GM19328 (cell line): Measurements from ENCODE around the gene MELTF.
A peak's percentile ranks its signal among the peaks of the same experiment; 100 is the strongest.

Experiments used
- ATAC-seq: cut with Tn5 transposase; IDR thresholded peaks from one replicate; pipeline ENCODE4 v1.9.1; 2021; ENCODE audit warnings: mild to moderate bottlenecking, moderate library complexity; ENCODE audit not compliant: unreplicated experiment

MELTF gene

GRCh38 chr3:197010556-197011351 is 18.9 kb downstream of the MELTF start:
- ATAC-seq, result no peak

DNA sequence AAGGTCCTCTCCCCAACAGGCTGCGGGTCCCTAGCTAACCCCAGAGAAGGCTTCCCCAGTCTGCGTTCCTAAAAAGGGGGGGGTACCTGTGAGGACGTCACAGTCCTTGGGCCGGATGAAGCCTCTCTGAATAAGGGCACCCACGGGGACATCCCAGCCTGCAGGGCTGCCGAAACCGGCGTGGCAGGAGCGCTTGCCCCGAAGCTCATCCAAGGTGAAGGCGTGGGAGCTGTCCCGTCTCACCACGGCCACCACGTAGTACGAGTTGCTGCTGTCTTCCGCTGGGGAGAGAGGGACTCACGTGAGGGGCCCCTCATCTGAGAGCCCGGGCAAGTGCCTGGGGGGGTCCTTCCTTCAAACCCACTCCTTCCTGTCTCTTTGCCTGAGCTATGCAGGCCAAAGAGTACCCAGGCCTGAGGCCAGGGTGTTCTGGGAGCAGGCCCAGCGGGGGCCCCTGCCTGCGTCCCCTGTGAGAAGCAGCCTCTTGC is 20.0 kb downstream of the MELTF start:
- ATAC-seq, result no peak

DNA sequence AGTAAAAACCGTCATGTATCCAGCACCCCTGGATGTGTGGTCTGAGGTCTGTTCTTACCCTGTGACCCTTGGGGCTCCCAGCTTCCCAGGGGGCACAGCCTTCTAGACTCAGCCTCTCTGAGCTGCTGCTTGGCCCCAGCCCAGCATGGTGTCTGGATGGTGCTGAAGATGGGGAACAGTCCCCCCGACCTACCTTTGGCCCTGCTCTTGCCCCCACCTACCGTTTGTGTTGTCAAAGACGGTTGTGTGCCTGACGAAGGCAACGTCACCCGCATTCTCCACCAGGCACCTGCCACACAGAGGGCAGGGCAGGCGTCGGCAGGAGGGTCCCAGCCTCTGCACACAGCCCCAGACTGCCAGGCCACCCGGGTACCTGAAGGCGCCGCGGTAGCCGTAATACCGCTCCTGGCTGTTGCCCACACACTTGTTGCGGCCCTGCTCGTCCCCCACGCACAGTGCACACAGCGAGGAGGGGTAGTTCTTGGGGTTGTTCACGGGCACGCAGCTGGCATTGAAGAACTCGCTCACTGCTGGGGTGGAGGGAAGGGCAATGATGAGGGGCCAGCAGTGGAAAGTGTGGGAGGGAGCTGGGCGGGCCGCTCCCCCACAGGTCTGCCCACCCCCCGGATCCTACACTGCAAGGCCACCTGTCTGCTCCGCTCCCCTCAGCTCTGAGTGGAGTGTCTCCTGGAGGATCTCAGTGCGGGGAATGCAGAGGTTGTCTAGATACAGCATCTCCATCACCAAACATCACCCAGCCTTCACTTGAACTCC is 21.0 kb downstream of the MELTF start:
- no peak for ATAC-seq

GRCh38 chr3:197007953-197008352 is 21.7 kb downstream of the MELTF start:
- no peak for ATAC-seq

- ATAC-seq, result no peak
These were observed 22.2 kb downstream of the MELTF start for GRCh38 chr3:197007296-197007940.

- no peak for ATAC-seq
These were observed 22.8 kb downstream of the MELTF start for GRCh38 chr3:197006860-197007259.

DNA sequence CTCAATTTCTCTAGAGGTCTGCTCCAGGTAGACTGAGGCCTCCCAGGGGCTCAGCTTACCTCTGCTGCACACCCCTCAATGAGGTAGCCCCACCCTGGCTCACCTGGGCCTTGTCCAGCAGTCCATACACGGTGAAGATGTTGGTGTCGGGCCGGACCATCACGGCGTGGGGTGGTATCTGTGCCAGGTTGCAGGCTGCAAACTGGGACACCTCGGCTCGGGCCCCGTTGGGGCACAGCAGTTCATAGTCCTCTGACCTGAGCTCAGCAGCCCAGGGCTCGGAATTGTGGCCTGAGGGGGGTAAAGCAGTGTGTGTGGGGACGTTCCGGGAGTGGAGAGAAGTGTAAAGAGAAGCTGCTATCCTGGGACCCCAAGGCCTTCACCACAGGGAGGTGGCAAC is 23.2 kb downstream of the MELTF start:
- no peak for ATAC-seq

DNA sequence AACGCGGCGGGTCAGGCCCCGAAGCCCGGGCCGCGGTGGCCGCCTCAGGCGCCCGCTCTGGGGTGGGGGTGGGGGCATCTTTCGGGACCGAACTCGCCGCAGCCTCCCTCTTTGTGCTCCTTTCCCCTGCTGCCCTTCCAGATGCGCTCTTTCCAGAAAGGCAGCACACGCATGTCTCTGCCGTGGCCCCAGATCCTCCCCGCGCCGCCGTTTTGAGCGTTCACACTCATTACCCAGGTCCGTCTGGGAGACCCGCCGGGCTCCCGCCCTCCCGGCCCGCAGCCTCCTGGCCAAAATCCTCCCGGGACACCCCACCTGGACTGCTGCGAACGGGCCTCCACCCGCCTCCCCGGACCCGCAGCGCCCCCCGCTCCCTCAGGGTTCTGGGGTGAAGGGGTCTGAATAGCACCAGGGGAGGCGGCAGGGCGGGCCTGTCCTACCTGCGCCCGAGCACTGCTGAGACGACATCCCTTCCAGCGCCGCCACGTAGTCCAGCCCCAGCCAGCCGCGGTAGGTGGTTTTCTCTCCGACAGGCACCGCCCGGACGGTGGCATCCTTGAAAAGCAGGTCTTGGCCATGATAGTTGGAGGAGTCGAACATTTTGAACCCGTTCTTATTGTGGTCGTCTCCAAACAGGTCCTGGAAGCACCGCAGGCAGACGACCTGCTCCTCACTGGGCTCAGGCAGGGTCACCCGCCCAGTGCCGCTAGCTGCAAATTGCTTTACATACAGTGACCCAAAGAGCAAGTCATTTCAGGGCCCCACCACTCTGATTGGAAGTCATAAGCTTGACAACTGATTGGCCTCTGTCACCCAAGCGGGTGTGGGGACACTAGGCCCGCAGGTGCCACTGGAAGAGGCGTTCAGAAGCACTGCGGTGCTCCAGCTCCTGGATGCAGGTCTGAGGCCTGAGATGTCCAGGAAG is 25.9 kb downstream of the MELTF start:
- peak; percentile 3 for ATAC-seq

- peak; percentile 72 for ATAC-seq
These were observed 26.7 kb downstream of the MELTF start for GRCh38 chr3:197002701-197003454.

GRCh38 chr3:197001972-197002700 is 27.5 kb downstream of the MELTF start:
- no peak for ATAC-seq

GRCh38 chr3:197001106-197001971 is 28.3 kb downstream of the MELTF start:
- ATAC-seq, result no peak

GRCh38 chr3:197000211-197000610 is 29.4 kb downstream of the MELTF start:
- no peak for ATAC-seq

DNA sequence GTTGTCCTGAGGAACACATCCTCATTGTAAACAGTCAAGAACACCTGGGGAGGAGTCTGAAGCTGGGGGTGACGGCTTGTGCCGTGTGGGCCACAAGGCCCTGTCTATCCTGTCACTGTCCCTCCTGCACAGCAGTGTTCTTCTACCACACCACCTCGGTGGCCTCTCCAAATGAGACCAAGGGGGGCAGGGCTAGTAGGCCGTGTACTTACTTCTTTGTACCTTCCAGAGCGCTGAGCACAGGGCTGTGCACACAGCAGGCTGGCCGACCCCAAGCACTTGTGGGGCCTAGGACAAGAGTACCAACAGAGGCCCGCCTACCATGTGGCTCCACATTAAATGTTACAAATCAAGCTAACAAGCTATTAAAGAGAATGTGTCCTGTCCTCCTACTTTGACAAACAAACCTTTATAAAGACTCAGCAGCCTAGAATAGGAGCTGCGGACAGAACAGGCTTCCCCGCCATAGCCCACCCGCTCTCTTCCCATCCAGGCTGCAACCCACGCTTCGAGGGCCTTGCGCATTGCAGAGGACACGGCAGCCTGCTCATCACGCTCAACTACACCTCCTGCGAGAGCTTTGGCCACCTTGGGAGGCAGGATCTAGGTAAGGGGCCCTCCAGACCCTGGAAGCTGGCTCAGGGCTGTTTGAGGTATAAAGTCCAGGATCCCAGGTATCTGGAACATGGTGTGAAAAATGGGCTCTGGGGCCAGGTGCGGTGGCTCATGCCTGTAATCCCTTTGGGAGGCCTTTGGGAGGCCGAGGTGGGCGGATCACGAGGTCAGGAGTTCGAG is 30.5 kb downstream of the MELTF start:
- no peak for ATAC-seq

GRCh38 chr3:196997311-196997710 is 32.3 kb downstream of the MELTF start:
- no peak for ATAC-seq

DNA sequence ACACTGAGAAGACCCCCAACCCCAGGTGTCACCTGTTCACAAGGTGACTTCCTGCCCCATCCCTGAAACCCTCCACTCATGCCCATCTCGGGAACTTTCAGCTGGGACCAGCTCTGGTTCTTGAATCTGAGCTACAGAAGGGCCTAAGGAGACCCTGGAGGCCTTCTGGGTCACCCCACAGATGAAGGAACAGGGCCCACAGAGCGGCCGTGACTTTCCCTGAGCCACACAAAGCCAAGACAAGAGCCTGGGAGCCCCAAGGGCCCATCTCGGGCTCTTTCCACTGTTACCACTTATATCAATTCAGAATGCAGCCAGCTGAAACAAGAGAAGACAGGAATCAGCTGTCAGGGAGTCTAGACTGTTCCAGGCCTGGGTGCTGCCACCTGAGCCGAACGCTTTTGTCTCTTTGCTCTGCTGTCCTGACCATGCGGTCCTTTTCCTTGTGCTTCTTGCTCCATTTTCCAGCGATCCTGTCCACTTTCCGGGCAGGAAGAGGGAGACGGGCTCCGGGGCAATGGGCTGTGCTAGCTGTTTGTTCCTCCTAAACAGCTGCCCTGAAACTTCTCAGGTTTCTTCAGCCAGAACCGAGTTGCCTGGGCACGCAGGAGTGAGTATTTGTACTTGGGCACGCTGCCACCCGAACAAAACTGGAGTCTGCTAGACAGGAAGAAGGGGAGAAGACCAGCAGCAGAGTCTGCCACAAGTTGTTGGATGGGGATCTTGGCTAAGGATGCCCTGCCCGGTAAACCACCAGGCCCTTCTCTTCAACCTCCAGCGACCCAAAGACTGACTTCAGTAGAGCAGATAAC is 33.0 kb downstream of the MELTF start:
- no peak for ATAC-seq

- no peak for ATAC-seq
These were observed 33.8 kb downstream of the MELTF start for GRCh38 chr3:196995646-196996355.
